Measurements from ENCODE around the gene DUSP11. TPM values are rescaled to one million over a fixed set of nuclear protein-coding genes. Genes with fewer than 3 reads are reported as not detected.
A peak's percentile ranks its signal among the peaks of the same experiment; 100 is the strongest.

DUSP11 gene
- total and polyA plus RNA-seq, 2 of the 13 experiments (the other 11 are each of a cell fraction or from before 2014, with no cell fraction given) = 30.5 to 36.2 TPM

DNA sequence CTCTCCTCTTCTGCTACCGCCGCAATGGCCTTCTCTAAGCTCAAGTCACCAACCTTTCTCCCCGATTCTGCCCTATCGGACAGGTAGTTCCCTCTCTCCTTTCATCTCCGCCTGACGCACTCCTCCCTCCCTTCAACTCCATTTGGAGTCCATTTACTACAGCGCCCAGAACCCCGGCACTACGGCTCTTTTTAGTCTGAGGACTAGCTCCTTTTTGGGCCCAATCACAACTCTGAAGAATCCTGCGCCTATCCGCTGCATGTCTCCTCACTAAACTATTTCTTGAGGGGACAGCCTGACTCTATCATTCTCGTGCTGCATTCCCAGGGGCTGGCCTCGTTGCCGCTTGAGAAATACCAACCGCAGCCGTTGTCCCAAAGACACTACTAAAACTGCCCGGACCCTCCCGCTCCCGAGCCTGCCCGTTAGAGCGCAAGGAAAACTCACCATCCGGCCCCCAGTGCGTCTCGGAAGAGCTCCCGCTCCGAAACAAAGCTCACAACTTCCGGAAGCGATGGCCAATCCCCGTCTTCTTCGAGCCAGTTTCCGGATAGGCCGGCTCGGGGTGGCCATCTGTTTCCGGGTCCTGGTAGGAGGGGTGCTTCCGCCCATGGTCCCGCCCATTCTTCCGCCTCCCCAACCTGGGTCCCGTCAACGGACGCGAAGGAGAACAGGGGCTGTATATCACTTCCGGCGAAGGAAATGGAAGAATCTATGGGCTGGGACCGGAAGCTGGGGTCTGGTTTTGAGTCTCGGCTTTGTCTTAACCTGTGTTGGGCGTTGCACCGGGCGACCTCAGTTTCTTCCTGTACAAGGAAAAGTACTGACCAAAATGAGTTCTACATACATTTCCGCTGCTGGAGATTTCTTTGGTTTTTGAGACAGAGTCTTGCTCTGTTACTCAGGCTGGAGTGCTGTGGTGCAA is 42.8 kb downstream of the DUSP11 start, which contains the start of gene TPRKB (continued):
- TF ChIP-seq, protein P1, sequence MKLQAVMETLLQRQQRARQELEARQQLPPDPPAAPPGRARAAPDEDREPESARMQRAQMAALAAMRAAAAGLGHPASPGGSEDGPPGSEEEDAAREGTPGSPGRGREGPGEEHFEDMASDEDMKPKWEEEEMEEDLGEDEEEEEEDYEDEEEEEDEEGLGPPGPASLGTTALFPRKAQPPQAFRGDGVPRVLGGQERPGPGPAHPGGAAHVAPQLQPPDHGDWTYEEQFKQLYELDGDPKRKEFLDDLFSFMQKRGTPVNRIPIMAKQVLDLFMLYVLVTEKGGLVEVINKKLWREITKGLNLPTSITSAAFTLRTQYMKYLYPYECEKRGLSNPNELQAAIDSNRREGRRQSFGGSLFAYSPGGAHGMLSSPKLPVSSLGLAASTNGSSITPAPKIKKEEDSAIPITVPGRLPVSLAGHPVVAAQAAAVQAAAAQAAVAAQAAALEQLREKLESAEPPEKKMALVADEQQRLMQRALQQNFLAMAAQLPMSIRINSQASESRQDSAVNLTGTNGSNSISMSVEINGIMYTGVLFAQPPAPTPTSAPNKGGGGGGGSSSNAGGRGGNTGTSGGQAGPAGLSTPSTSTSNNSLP (IDR thresholded peaks at IDR 0.05; ENCODE audit: low read depth, low read length) = no peak
- TF ChIP-seq NCOA2 (CRISPR knock-in tag; IDR thresholded peaks at IDR 0.05) (peak; percentile 50; the same call in 1 of the 2 replicates), CHD4 (IDR thresholded peaks at IDR 0.05; ENCODE audit: borderline replicate concordance, low read length) (peak; percentile 61; the same call in 1 of the 2 replicates), KDM4B (CRISPR knock-in tag; IDR thresholded peaks at IDR 0.05) (peak; percentile 47), PRPF4 (IDR thresholded peaks at IDR 0.05; ENCODE audit: low read depth, low read length, poor library complexity, severe bottlenecking) (peak; percentile 27), NKX3-1 (CRISPR knock-in tag; IDR thresholded peaks at IDR 0.05) (peak; percentile 29; the same call in 1 of the 2 replicates), SIN3B (IDR thresholded peaks at IDR 0.05; ENCODE audit: low read length) (peak; percentile 89), SALL1 (CRISPR knock-in tag; IDR thresholded peaks at IDR 0.05) (peak; percentile 94), ZNF3 (CRISPR knock-in tag; IDR thresholded peaks at IDR 0.05) (no peak), MIER2 (CRISPR knock-in tag; IDR thresholded peaks at IDR 0.05) (peak; percentile 85), ZBTB38 (CRISPR knock-in tag; IDR thresholded peaks at IDR 0.05) (peak; percentile 98), EED (CRISPR knock-in tag; IDR thresholded peaks at IDR 0.05) (peak; percentile 87), NFATC3 (CRISPR knock-in tag; IDR thresholded peaks at IDR 0.05) (peak; percentile 86; the same call in 1 of the 2 replicates), POGZ (CRISPR knock-in tag; IDR thresholded peaks at IDR 0.05) (peak; percentile 100), SAFB2 (CRISPR knock-in tag; IDR thresholded peaks at IDR 0.05; ENCODE audit: borderline replicate concordance, low read depth) (no peak; the same call in none of the 2 replicates), ARNT (IDR thresholded peaks at IDR 0.05) (no peak), RFX5 (IDR thresholded peaks at IDR 0.05; ENCODE audit: low read depth, low read length) (0 out of 2 replicates have a peak, but pooled peaks have one; percentile 45), ZNF230 (CRISPR knock-in tag; IDR thresholded peaks at IDR 0.05) (0 out of 2 replicates have a peak, but pooled peaks have one; percentile 69), JUN (CRISPR knock-in tag; IDR thresholded peaks at IDR 0.05) (peak; percentile 67), FOXO1 (CRISPR knock-in tag; IDR thresholded peaks at IDR 0.05) (peak; percentile 65; the same call in 1 of the 2 replicates), RXRB (CRISPR knock-in tag; IDR thresholded peaks at IDR 0.05; ENCODE audit: borderline replicate concordance) (peak; percentile 55; the same call in 1 of the 2 replicates), KLF12 (CRISPR knock-in tag; IDR thresholded peaks at IDR 0.05; ENCODE audit: borderline replicate concordance) (peak; percentile 81), MZF1 (CRISPR knock-in tag; IDR thresholded peaks at IDR 0.05; ENCODE audit: borderline replicate concordance) (no peak), TBP (CRISPR knock-in tag; IDR thresholded peaks at IDR 0.05) (no peak)
- TF ChIP-seq, protein P2, sequence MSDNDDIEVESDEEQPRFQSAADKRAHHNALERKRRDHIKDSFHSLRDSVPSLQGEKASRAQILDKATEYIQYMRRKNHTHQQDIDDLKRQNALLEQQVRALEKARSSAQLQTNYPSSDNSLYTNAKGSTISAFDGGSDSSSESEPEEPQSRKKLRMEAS (IDR thresholded peaks at IDR 0.05) = peak; percentile 88
- TF ChIP-seq, protein P3, sequence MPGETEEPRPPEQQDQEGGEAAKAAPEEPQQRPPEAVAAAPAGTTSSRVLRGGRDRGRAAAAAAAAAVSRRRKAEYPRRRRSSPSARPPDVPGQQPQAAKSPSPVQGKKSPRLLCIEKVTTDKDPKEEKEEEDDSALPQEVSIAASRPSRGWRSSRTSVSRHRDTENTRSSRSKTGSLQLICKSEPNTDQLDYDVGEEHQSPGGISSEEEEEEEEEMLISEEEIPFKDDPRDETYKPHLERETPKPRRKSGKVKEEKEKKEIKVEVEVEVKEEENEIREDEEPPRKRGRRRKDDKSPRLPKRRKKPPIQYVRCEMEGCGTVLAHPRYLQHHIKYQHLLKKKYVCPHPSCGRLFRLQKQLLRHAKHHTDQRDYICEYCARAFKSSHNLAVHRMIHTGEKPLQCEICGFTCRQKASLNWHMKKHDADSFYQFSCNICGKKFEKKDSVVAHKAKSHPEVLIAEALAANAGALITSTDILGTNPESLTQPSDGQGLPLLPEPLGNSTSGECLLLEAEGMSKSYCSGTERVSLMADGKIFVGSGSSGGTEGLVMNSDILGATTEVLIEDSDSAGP (CRISPR knock-in tag; IDR thresholded peaks at IDR 0.05; ENCODE audit: borderline replicate concordance) = peak; percentile 93
- TF ChIP-seq, protein P4, sequence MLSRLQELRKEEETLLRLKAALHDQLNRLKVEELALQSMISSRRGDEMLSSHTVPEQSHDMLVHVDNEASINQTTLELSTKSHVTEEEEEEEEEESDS (CRISPR knock-in tag; IDR thresholded peaks at IDR 0.05; ENCODE audit: borderline replicate concordance) = 0 out of 2 replicates have a peak, but pooled peaks have one; percentile 12
